ENCODE measurements around the gene RCOR2. TPM values are rescaled to one million over a fixed set of nuclear protein-coding genes. Genes with fewer than 3 reads are reported as not detected.
"Not testable (repeated sequence)": the region's sequence is repeated elsewhere in the genome, so short reads cannot be mapped to it uniquely, and the experiment has no call there.

RCOR2 gene
- total RNA-seq: 1 to 10 TPM in 1 of 2 donors, under 1 TPM in 1; 0.64 to 3.3 TPM

- peaks cover 14% of the 10 kb centered on the region for H3K4me1 ChIP-seq (replicated peaks)
- WGBS: 0% methylated on average over 16 of the region's 85 CpGs
- DNase-seq (ENCODE audit: low spot score): peak; percentile 50
- intact Hi-C loops (cut with DNase I): no loop called here
- peak within 1 kb of the TSS; percentile 23 to 34 for H3K4me3 ChIP-seq
- TF ChIP-seq POLR2A (IDR thresholded peaks at IDR 0.05) (no peak), POLR2AphosphoS5 (IDR thresholded peaks at IDR 0.05) (peak; percentile 27)
- H3K36me3 ChIP-seq: no peaks in the 10 kb centered on the region
- H3K27ac ChIP-seq: peak within 1 kb of the TSS; percentile 52 to 61
- H3K9me3 ChIP-seq: no peaks in the 10 kb centered on the region
- no peaks in the 10 kb centered on the region for H3K27me3 ChIP-seq (replicated peaks; ENCODE audit: insufficient read depth)
These were observed at the start of gene RCOR2 for GRCh38 chr11:63916837-63917691. RCOR2 (minus strand) TSS chr11:63917164; CDS start chr11:63916456, 708 bp downstream.

GRCh38 chr11:63966444-63966843, 49.5 kb upstream of the RCOR2 start:
- Histone ChIP-seq H3K4me3 (no peak overlapping the region), H3K9me3 (no peaks in the 10 kb centered on the region), H3K27ac (no peak overlapping the region), H3K27me3 (replicated peaks; ENCODE audit: insufficient read depth) (no peaks in the 10 kb centered on the region), H3K4me1 (replicated peaks) (no peaks in the 10 kb centered on the region), H3K36me3 (no peaks in the 10 kb centered on the region)
- intact Hi-C loops (cut with DNase I): no loop called here
- 97% methylated on average over 1 of the region's 1 CpG for WGBS
- no peak for DNase-seq (ENCODE audit: low spot score)
- TF ChIP-seq POLR2AphosphoS5 (IDR thresholded peaks at IDR 0.05) (no peak), POLR2A (IDR thresholded peaks at IDR 0.05) (no peak)
- TF ChIP-seq, protein P1, sequence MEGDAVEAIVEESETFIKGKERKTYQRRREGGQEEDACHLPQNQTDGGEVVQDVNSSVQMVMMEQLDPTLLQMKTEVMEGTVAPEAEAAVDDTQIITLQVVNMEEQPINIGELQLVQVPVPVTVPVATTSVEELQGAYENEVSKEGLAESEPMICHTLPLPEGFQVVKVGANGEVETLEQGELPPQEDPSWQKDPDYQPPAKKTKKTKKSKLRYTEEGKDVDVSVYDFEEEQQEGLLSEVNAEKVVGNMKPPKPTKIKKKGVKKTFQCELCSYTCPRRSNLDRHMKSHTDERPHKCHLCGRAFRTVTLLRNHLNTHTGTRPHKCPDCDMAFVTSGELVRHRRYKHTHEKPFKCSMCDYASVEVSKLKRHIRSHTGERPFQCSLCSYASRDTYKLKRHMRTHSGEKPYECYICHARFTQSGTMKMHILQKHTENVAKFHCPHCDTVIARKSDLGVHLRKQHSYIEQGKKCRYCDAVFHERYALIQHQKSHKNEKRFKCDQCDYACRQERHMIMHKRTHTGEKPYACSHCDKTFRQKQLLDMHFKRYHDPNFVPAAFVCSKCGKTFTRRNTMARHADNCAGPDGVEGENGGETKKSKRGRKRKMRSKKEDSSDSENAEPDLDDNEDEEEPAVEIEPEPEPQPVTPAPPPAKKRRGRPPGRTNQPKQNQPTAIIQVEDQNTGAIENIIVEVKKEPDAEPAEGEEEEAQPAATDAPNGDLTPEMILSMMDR (IDR thresholded peaks at IDR 0.05): no peak

GRCh38 chr11:63963895-63964294, 46.9 kb upstream of the RCOR2 start:
- H3K27me3 ChIP-seq (replicated peaks; ENCODE audit: insufficient read depth); intact Hi-C loops (cut with DNase I): not testable (repeated sequence)
- WGBS: 97% methylated on average over 4 of the region's 4 CpGs

DNA sequence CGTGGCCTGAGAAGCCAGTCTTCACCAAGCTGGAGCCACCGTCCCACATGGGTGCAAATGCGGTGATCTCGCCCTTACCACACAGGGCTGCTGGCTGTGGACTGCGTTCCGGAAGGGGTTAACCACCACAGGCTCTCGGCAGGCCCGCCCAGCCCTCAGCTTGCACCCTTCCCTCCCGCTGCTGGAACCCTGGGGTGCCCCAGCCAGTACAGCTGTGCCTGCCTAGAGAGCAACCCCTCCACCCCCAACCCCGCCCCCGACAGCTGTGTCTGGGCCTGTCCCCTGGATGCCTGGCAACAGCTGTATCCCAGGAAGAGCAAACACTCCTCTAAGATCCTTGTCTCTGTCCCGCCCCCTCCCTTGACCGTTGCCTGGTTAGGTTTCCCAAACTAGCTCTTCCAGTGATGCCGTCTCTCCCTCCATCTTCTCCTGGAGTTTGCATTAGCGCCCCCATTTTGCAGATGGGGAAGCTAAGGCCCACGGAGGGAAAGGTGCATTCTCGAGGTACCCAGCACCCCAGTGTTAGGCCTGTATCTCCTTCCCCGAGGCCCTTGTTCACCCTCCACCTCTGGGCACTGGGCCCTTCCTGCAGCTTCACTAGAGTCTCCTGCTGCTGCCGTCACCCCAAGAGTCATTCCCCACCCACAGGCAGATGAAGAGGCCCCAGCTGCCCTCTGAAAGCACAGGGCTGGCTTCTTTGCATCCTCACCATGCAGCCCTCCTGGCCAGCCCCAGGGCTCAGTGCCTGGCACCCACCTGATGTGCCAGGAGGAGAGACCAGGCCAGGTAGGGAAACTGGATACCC, 44.8 kb upstream of the RCOR2 start:
- peak; percentile 62 for DNase-seq (ENCODE audit: low spot score)

More at GRCh38 chr11:63963895-63964294, 46.9 kb upstream of the RCOR2 start:
- H3K27ac ChIP-seq; H3K4me3 ChIP-seq; H3K36me3 ChIP-seq; H3K4me1 ChIP-seq (replicated peaks); H3K9me3 ChIP-seq; DNase-seq (ENCODE audit: low spot score): not testable (repeated sequence)

GRCh38 chr11:63958008-63958407, 41.0 kb upstream of the RCOR2 start:
- H3K27me3 ChIP-seq (replicated peaks; ENCODE audit: insufficient read depth): no peaks in the 10 kb centered on the region
- H3K4me1 ChIP-seq (replicated peaks): no peaks in the 10 kb centered on the region
- no peak overlapping the region for H3K4me3 ChIP-seq
- intact Hi-C loops (cut with DNase I): no loop called here
- H3K36me3 ChIP-seq: peaks cover 0 to 7% of the 10 kb centered on the region in 2 donors
- DNase-seq (ENCODE audit: low spot score): no peak
- no peak overlapping the region for H3K27ac ChIP-seq
- no peaks in the 10 kb centered on the region for H3K9me3 ChIP-seq
- 60% methylated on average over 5 of the region's 5 CpGs for WGBS
- TF ChIP-seq POLR2A (IDR thresholded peaks at IDR 0.05) (no peak), POLR2AphosphoS5 (IDR thresholded peaks at IDR 0.05) (no peak)
- TF ChIP-seq, protein P1 (IDR thresholded peaks at IDR 0.05): no peak

More for the DNA sequence above, 44.8 kb upstream of the RCOR2 start:
- H3K27ac ChIP-seq: no peak overlapping the region
- WGBS: 28% methylated on average over 18 of the region's 19 CpGs
- H3K4me1 ChIP-seq (replicated peaks): no peaks in the 10 kb centered on the region
- TF ChIP-seq POLR2AphosphoS5 (IDR thresholded peaks at IDR 0.05) (no peak), POLR2A (IDR thresholded peaks at IDR 0.05) (no peak)
- TF ChIP-seq, protein P1 (IDR thresholded peaks at IDR 0.05): no peak
- no peaks in the 10 kb centered on the region for H3K9me3 ChIP-seq
- H3K36me3 ChIP-seq: no peaks in the 10 kb centered on the region
- no peaks in the 10 kb centered on the region for H3K27me3 ChIP-seq (replicated peaks; ENCODE audit: insufficient read depth)
- no peak overlapping the region for H3K4me3 ChIP-seq
- intact Hi-C loops (cut with DNase I): no loop called here

Measured in prostate gland (tissue), 2 donors.